Tongue (tissue), 2 donors: Measurements from ENCODE around the gene HTR2A. TPM values are rescaled to one million over a fixed set of nuclear protein-coding genes. Genes with fewer than 3 reads are reported as not detected.
"Not testable (repeated sequence)": the region's sequence is repeated elsewhere in the genome, so short reads cannot be mapped to it uniquely, and the experiment has no call there.

Experiments
- DNase-seq: peaks from one replicate; pipeline ENCODE4 v3.0.0-alpha.2; 2015
- total RNA-seq: library from RNA; depleted of rRNA; stranded (reverse); fragments of >200 nt; gene quantifications from one replicate; pipeline ENCODE4 v1.2.3, GENCODE V29; 2014

HTR2A gene
- total RNA-seq, 1 donor from 2014 or later: 0.92 TPM

GRCh38 chr13:46804921-46805320 is 91.9 kb downstream of the HTR2A start:
- DNase-seq: not testable (repeated sequence)

- no peak for DNase-seq
Measured at GRCh38 chr13:46804391-46804815, 92.5 kb downstream of the HTR2A start.

- DNase-seq: no peak
Measured at GRCh38 chr13:46803586-46803985, 93.3 kb downstream of the HTR2A start.

GRCh38 chr13:46801858-46802257 is 95.0 kb downstream of the HTR2A start:
- no peak for DNase-seq

DNA sequence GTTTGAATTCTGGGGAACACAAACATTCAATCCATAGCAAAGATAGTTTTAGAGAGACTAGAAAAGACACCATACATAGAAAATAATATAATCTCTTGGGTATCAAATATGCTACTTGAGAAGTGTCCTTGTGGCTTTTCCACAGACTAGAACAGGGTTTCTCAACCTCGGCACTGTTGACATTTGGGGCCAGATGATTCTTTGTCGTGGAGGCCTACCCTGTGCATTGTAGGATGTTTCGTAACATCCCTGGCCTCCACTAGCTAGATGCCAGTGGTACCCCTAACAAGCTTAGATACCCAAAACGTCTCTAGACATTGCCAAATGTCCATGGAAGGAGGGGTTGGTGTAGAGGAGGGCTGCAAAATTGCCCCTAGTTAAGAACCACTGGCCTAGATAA is 97.7 kb downstream of the HTR2A start:
- DNase-seq: no peak

DNA sequence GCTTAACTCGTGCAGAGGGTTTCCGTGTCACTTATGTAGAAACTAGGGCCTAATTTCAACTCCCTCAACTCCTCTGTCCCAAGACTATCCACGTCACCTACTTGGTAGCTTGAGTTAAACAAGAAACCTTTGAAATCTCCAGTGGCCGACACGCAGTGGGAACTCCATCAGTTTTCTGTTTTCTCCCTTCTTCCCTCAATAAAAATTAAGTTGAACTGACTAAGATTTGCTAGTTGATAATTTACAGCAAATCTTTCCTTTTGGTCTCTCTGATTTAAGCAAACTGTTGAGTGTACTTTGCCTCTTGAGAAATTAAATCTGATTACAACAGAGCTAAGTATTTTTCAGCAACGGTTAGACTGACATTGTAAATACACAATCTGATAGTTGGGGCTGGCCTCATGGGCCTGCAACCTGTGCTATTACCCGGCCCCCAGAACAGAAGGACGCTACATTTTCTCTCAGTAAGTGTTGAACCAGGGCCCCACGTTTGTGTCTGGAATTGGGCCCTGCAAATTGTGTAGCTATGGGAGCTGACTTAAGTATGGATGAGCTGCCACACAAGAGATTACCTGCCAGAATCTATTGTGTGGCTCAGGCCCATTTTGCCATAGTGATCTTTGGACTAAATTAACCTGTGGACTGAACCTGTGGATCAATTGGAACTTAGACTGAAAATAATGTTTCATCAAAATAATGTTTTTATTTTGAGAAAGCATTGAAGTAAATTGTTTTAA is 99.2 kb downstream of the HTR2A start:
- DNase-seq: no peak

DNA sequence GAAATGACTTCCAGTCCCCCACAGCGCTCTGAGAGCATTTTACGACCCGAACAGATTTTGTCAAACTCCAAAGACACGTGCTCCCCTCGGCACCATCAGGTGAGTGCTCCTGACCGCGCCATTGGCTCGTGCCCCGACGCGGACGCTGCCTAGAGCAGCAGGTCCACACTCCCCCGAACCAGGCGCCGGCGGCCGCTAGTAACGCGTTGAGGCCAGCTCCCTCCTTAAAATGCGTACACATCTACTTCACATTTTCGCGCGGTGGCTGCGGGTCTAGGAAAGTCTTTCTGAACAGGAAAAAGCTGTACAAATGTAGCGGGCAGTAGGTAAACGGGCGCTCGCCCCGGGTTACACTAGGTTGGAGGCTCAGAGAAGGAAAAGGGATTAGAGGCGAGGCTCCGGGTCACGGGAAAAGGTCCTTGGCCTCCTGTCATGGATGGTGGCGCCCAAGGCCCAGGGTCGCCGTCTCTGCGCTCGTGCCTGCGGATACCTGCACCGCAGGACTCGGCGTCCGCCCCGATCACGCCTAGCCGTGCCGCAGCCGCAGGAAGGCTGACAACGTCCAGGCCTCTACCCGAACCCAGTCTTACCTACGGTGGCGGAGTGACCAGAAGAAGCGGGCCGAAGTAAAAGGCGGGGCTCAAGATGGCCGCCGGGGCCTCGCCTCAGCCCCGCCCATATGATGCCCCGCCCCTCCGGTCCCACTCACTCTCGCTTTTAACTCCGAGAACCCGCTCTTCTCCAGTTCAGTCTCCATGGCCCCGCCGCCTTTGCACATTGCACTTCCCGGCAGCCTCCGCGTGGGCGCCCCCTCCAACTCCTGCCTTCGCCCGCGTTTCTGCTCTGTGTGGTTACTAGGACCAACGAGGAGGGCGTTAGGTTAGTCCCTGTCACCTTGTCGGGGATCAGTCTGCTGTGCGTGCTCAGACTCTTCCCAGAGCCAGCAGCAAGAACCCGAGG is 100.1 kb downstream of the HTR2A start, which contains the start of gene ESD:
ESD (minus strand) TSS at position 647 of the 960 bp plus-strand sequence. CDS start 5,748 bp downstream, outside the sequence.
- DNase-seq: peak; percentile 97

DNA sequence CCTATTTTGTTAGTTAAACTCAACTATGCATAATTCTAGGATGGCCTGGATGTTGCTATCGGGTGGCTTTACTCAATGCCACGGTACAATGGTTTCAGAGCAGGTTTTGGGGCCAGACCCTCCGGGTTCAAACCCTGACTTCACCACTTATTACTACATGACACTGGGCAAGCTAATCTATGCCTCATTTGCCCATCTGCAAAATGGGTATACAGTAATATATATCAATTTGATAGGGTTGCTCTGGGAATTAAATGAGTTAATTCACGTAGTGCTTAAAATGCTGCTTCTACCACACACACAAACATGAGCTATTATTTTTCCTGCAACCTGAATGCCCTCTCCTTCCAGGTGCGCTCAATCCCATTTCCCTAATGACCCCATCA is 100.7 kb downstream of the HTR2A start:
- no peak for DNase-seq

DNA sequence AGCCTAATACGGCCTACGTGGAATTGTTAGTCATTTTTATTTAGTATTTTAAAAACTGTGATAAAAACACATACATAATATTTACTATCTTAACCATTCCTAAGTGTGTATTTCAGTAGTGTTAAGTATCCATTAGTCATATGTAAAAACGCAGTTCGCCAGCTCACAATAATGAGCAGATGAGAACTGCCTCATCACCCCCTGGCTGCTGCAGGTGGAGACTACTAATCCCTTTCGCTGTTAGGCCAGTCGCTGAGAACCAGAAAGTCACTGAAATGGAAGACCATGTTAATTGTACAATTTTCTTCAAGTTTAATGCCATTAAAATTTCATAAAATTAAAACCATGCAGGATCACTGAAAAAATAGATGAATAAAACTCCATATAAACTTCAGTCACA is 101.5 kb downstream of the HTR2A start:
- DNase-seq: no peak

DNA sequence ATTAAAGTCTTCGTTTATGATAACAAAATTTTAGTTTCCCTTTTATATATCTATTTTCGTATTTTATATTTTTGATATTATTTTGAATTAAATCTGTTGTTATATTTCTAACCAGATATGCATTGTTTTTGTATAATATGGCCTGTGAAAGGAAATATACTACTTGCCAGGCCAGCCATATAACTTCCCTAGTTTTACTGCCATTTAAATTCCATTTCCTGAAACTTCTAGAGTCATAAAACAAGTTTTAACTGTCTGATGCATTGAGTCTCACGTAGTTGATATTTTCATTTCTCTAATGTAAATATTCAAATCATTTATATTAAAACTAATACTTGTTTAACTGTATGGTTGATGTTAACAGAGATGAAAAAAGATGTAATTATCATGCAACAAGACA is 113.3 kb downstream of the HTR2A start:
- DNase-seq: no peak

- DNase-seq: no peak
Measured at GRCh38 chr13:46782691-46783090, 114.2 kb downstream of the HTR2A start.

GRCh38 chr13:46782066-46782465 is 114.8 kb downstream of the HTR2A start:
- no peak for DNase-seq

Other genes with a start within 250 kb of the HTR2A start
- gene ESD, start 99.9 kb downstream of the HTR2A start, total RNA-seq: 109 TPM